Smooth muscle cell (in vitro differentiated cells): ENCODE results near the gene MTR. TPM values are rescaled to one million over a fixed set of nuclear protein-coding genes. Genes with fewer than 3 reads are reported as not detected.
A peak's percentile ranks its signal among the peaks of the same experiment; 100 is the strongest.
"Not testable (repeated sequence)": the region's sequence is repeated elsewhere in the genome, so short reads cannot be mapped to it uniquely, and the experiment has no call there.

Source experiments
- DNase-seq: peaks from one replicate; lab custom pipeline; 2025; ENCODE audit not compliant: unreplicated experiment; lab: John Stamatoyannopoulos, UW
- H2AFZ ChIP-seq: fragments of 200-600 bp; sonication (generic); 2 replicates; pipeline ENCODE4 v1.6.0; 2016; ENCODE audit warnings: antibody characterized with exemption, low read depth, mild to moderate bottlenecking
- H3F3A ChIP-seq: fragments of 200-600 bp; sonication (generic); 2 replicates; pipeline ENCODE4 v1.6.0; 2017; ENCODE audit warnings: antibody characterized with exemption, low read depth
- H3K27ac ChIP-seq: fragments of 200-600 bp; sonication (generic); 2 replicates; pipeline ENCODE4 v1.5.1; 2016; ENCODE audit warnings: low read depth, mild to moderate bottlenecking
- H3K27me3 ChIP-seq: fragments of 200-600 bp; sonication (generic); 2 replicates; pipeline ENCODE4 v1.6.1; 2016; ENCODE audit warnings: low read depth, mild to moderate bottlenecking
- H3K36me3 ChIP-seq: fragments of 200-600 bp; sonication (generic); 2 replicates; pipeline ENCODE4 v1.5.1; 2016; ENCODE audit warnings: low read depth
- H3K4me1 ChIP-seq: fragments of 200-600 bp; sonication (generic); 2 replicates; pipeline ENCODE4 v1.5.1; 2016; ENCODE audit warnings: low read depth
- H3K4me2 ChIP-seq: fragments of 200-600 bp; sonication (generic); 2 replicates; pipeline ENCODE4 v1.6.0; 2016; ENCODE audit warnings: mild to moderate bottlenecking
- H3K4me3 ChIP-seq: fragments of 200-600 bp; sonication (generic); 2 replicates; pipeline ENCODE4 v1.5.1; 2016; ENCODE audit warnings: mild to moderate bottlenecking
- H3K79me2 ChIP-seq: fragments of 200-600 bp; sonication (generic); 2 replicates; pipeline ENCODE4 v1.6.0; 2016; ENCODE audit warnings: low read depth, mild to moderate bottlenecking
- H3K9ac ChIP-seq: fragments of 200-600 bp; sonication (generic); 2 replicates; pipeline ENCODE4 v1.6.0; 2016; ENCODE audit warnings: low read depth
- H3K9me3 ChIP-seq: fragments of 200-600 bp; sonication (generic); replicated peaks from 2 replicates; pipeline ENCODE4 v1.5.1; 2016; ENCODE audit warnings: low read depth
- H4K20me1 ChIP-seq: fragments of 200-600 bp; sonication (generic); 2 replicates; pipeline ENCODE4 v1.6.0; 2016; ENCODE audit warnings: low read depth
- WGBS: methylation state at CpG from one replicate; pipeline ENCODE4 v1.1.7; 2016; ENCODE audit warnings: low lambda C conversion rate; 5-methylcytosine and 5-hydroxymethylcytosine counted together
- polyA plus RNA-seq: library from polyadenylated mRNA; unstranded; fragments of >200 nt; fragmentation: Nextera tagmentation; extraction: Ambion mirVana; gene quantifications from 2 replicates; pipeline ENCODE4 v1.2.1, GENCODE V29; 2016
- total RNA-seq: library from RNA; depleted of rRNA; stranded (reverse); fragments of >200 nt; gene quantifications from 2 replicates; pipeline ENCODE4 v1.2.3, GENCODE V29; 2014
- TF ChIP-seq, protein P1 (sequence below): fragments of 200-600 bp; sonication (generic); IDR thresholded peaks from 2 replicates; pipeline ENCODE4 v1.5.1; 2017; ENCODE audit warnings: borderline replicate concordance, mild to moderate bottlenecking, antibody characterized with exemption; ENCODE audit not compliant: insufficient read depth, poor library complexity, severe bottlenecking

The MTR gene
- total and polyA plus RNA-seq, 2 experiments from 2014 or later = 10.7 to 18.3 TPM

DNA sequence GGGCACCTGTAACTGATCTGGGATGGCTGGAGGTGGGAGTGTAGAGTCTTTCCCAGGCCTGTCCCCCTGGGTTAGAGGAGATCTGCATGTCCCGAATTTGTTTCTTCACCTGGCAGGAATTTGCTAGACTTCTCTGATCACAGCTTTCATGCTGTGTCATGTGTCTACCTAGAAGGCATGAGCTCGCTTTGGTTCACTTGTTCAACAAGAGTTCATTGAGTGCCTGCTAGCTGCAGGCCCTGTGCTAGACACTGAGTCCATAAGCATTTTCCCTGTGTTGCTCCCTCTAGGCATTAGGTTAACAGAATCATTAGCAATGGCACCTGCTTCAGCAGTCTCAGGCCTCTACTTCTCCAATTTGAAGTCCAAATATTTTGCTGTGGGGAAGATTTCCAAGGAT is 101.6 kb downstream of the MTR start:
- Histone ChIP-seq H3K36me3 (peaks cover 6% of the 10 kb centered on the region), H3F3A (no peaks in the 10 kb centered on the region), H3K4me3 (no peak overlapping the region), H3K9me3 (no peaks in the 10 kb centered on the region), H4K20me1 (no peaks in the 10 kb centered on the region), H3K9ac (no peak overlapping the region), H3K4me2 (no peak overlapping the region), H3K27ac (no peak overlapping the region), H3K79me2 (no peaks in the 10 kb centered on the region), H3K27me3 (no peaks in the 10 kb centered on the region), H2AFZ (no peak overlapping the region), H3K4me1 (no peaks in the 10 kb centered on the region)
- no peak for DNase-seq
- TF ChIP-seq, protein P1, sequence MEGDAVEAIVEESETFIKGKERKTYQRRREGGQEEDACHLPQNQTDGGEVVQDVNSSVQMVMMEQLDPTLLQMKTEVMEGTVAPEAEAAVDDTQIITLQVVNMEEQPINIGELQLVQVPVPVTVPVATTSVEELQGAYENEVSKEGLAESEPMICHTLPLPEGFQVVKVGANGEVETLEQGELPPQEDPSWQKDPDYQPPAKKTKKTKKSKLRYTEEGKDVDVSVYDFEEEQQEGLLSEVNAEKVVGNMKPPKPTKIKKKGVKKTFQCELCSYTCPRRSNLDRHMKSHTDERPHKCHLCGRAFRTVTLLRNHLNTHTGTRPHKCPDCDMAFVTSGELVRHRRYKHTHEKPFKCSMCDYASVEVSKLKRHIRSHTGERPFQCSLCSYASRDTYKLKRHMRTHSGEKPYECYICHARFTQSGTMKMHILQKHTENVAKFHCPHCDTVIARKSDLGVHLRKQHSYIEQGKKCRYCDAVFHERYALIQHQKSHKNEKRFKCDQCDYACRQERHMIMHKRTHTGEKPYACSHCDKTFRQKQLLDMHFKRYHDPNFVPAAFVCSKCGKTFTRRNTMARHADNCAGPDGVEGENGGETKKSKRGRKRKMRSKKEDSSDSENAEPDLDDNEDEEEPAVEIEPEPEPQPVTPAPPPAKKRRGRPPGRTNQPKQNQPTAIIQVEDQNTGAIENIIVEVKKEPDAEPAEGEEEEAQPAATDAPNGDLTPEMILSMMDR = no peak
- 96% methylated on average over 2 of the region's 2 CpGs for WGBS

DNA sequence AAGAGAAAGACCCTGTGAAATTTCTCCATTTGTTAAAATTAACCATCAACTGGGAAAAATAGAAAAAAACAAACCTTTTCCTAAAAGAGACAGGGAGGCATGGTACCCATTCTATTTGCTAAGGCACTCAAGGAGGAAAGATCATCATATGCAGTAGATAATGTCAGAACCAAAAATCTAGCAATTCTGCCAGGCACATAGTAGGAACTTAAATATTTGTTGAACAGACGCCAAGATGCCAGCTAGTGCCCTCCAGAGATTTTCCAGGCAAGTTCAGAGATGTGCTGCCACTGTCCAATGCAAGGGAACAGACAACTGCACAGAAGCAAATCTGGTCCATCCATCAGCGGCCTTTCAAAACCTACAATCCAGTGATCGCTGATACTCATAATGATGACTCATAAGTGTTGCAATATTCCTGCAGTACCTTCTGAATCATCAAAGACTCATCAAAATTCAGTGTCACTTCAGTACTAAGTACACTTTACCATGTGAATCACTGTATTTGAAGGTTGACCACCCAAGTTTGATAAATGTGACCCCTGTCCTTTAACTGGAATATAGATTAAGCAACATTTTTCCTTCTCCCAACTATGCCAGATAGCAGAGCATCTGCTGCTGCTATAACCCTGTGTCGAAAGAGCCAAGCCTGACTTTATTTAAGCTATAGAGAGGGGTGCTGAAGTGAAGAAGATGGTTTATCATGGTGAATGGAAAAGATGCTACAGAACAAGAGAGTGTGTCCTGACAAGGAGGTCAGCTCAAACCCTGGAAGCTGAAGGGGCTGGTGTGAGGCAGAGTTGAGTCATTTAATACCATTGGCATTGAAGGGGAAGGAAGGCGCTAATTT is 110.0 kb downstream of the MTR start:
- WGBS = 45% methylated on average over 5 of the region's 5 CpGs
- TF ChIP-seq, protein P1 = no peak
- no peak overlapping the region for H3K9ac ChIP-seq
- H3K4me1 ChIP-seq = peaks cover 5% of the 10 kb centered on the region
- no peak overlapping the region for H3K4me3 ChIP-seq
- no peak for DNase-seq
- H3K4me2 ChIP-seq = peak overlapping the region; percentile 12
- H3K36me3 ChIP-seq = no peaks in the 10 kb centered on the region
- no peak overlapping the region for H2AFZ ChIP-seq
- H3K27ac ChIP-seq = no peak overlapping the region
- H3K27me3 ChIP-seq = no peaks in the 10 kb centered on the region
- H3K79me2 ChIP-seq = no peaks in the 10 kb centered on the region
- peaks cover 4% of the 10 kb centered on the region for H3K9me3 ChIP-seq
- H3F3A ChIP-seq = no peaks in the 10 kb centered on the region
- no peaks in the 10 kb centered on the region for H4K20me1 ChIP-seq

DNA sequence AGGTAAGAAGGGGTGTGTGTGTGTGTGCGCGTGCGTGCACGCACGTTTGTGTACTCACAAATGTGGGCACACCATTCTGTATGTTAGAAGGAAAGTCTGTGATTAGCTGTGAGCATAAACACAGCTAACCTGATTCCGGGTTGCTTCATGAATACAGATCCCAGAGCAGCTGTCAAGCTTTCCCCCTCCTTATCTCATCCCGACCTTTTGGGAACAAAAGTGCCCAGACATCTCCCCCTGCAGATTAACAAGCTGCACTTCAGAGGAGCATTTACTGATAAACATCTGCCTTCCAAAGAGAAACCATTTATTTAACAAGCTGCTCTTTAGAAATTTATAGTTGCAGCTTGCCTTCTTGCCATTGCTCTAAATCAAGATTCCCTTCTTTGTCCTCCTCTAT is 112.1 kb downstream of the MTR start:
- Histone ChIP-seq H3K9me3 (peaks cover 4% of the 10 kb centered on the region), H3K36me3 (no peaks in the 10 kb centered on the region), H4K20me1 (no peaks in the 10 kb centered on the region), H3K4me2 (no peak overlapping the region), H3K9ac (no peak overlapping the region), H3K27me3 (no peaks in the 10 kb centered on the region), H3K4me1 (peaks cover 5% of the 10 kb centered on the region), H3K27ac (no peak overlapping the region), H3K79me2 (no peaks in the 10 kb centered on the region), H3F3A (no peaks in the 10 kb centered on the region), H3K4me3 (no peak overlapping the region), H2AFZ (no peak overlapping the region)
- TF ChIP-seq, protein P1 = no peak
- no peak for DNase-seq
- WGBS = 56% methylated on average over 7 of the region's 7 CpGs

DNA sequence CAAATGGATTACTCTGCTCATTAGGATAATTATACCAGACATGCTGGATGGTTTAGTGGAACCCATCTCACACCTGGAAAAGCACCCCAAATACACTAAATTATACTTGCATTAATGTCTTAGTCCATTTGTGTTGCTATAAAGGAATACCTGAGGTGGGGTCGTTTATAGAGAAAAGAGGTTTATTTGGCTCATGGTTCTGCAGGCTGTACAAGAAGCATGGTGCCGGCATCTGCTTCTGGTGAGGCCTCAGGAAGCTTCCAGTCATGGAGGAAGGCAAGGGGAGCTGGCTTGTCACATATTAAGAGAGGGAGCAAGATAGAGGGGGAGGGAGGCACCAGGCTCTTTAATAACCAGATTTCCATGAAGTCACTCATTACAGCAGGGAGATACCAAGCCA is 113.6 kb downstream of the MTR start:
- Histone ChIP-seq H4K20me1 (no peaks in the 10 kb centered on the region), H3K4me2 (no peak overlapping the region), H3K27ac (no peak overlapping the region), H3K27me3 (no peaks in the 10 kb centered on the region), H3K9ac (no peak overlapping the region), H3K9me3 (peaks cover 4% of the 10 kb centered on the region), H3K79me2 (no peaks in the 10 kb centered on the region), H3K4me1 (peaks cover 5% of the 10 kb centered on the region), H2AFZ (no peak overlapping the region), H3K36me3 (no peaks in the 10 kb centered on the region), H3F3A (no peaks in the 10 kb centered on the region), H3K4me3 (no peak overlapping the region)
- WGBS = 97% methylated on average over 2 of the region's 2 CpGs
- TF ChIP-seq, protein P1 = no peak
- DNase-seq = no peak

GRCh38 chr1:236911047-236911446 is 116.0 kb downstream of the MTR start:
- over 99% methylated on average over 7 of the region's 7 CpGs for WGBS
- not testable (repeated sequence) for H3K4me3 ChIP-seq, H3K9ac ChIP-seq, H3K36me3 ChIP-seq, H3K9me3 ChIP-seq, H2AFZ ChIP-seq, H3K27me3 ChIP-seq, H3K4me1 ChIP-seq, DNase-seq, H3K79me2 ChIP-seq, H3K27ac ChIP-seq, H4K20me1 ChIP-seq, H3K4me2 ChIP-seq, H3F3A ChIP-seq
